Neuronal stem cell (in vitro differentiated cells): ENCODE measurements around the gene RPRD2.

Experiments
- DNase-seq: peaks from one replicate; pipeline ENCODE4 v3.0.0-alpha.2; 2013; ENCODE audit warnings: low spot score
- H2AFZ ChIP-seq: one replicate; pipeline ENCODE4 v1.6.1; 2013; ENCODE audit warnings: mild to moderate bottlenecking, low read length, inconsistent platforms
- H2AK5ac ChIP-seq: 2 replicates; pipeline ENCODE4 v1.6.1; 2013; ENCODE audit warnings: low read depth, mild to moderate bottlenecking, inconsistent platforms, low read length, moderate library complexity, mixed read lengths
- H2BK120ac ChIP-seq: 2 replicates; pipeline ENCODE4 v1.6.1; 2013; ENCODE audit warnings: low read depth, mild to moderate bottlenecking, inconsistent platforms, low read length, moderate library complexity, mixed read lengths
- H2BK12ac ChIP-seq: one replicate; pipeline ENCODE4 v1.6.1; 2013; ENCODE audit warnings: low read length, inconsistent platforms
- H2BK15ac ChIP-seq: 2 replicates; pipeline ENCODE4 v1.6.1; 2013; ENCODE audit warnings: mild to moderate bottlenecking, low read length, inconsistent platforms, mixed read lengths
- H2BK5ac ChIP-seq: one replicate; pipeline ENCODE4 v1.6.1; 2013; ENCODE audit warnings: inconsistent platforms, mild to moderate bottlenecking, low read length, moderate library complexity
- H3K14ac ChIP-seq: one replicate; pipeline ENCODE4 v1.6.1; 2013; ENCODE audit warnings: low read length, inconsistent platforms
- H3K18ac ChIP-seq: 2 replicates; pipeline ENCODE4 v1.6.1; 2013; ENCODE audit warnings: low read length, inconsistent platforms
- H3K23ac ChIP-seq: 2 replicates; pipeline ENCODE4 v1.6.1; 2013; ENCODE audit warnings: low read depth, mild to moderate bottlenecking, mixed read lengths, low read length, inconsistent platforms; ENCODE audit not compliant: poor library complexity
- H3K27ac ChIP-seq: replicated peaks from 3 replicates; pipeline ENCODE4 v1.5.1; 2013; ENCODE audit warnings: low read length, inconsistent platforms
- H3K27me3 ChIP-seq, 3 experiments: 2 replicates each; pipeline ENCODE4 v1.6.1; 2013; ENCODE audit warnings: low read length in 3 of 3, mild to moderate bottlenecking in 2 of 3, inconsistent platforms in 1 of 3, low read depth in 1 of 3, mixed read lengths in 1 of 3, moderate library complexity in 1 of 3; ENCODE audit not compliant: control insufficient read depth in 3 of 3, insufficient read depth in 3 of 3
- H3K36me3 ChIP-seq, 2 donors: replicated peaks in 1 of 2; 2 replicates each; pipeline ENCODE4 v1.6.1; 2013; ENCODE audit warnings: low read length in 2 of 2; ENCODE audit not compliant: control insufficient read depth in 2 of 2, insufficient read depth in 2 of 2
- H3K4ac ChIP-seq: 2 replicates; pipeline ENCODE4 v1.6.1; 2013; ENCODE audit warnings: inconsistent platforms, mild to moderate bottlenecking, low read length, moderate library complexity
- H3K4me1 ChIP-seq, 2 donors: 1 replicate in 1 of 2; 2 replicates in 1 of 2; pipeline ENCODE4 v1.6.1; 2013; ENCODE audit warnings: low read length in 2 of 2, low read depth in 1 of 2; ENCODE audit not compliant: control insufficient read depth in 2 of 2, insufficient read depth in 1 of 2
- H3K4me2 ChIP-seq: one replicate; pipeline ENCODE4 v1.6.1; 2013; ENCODE audit warnings: mild to moderate bottlenecking, low read length, inconsistent platforms; ENCODE audit not compliant: insufficient read depth, poor library complexity, severe bottlenecking
- H3K4me3 ChIP-seq, 2 donors: 2 replicates each; pipeline ENCODE4 v1.5.1; 2013; ENCODE audit warnings: low read length in 2 of 2, mild to moderate bottlenecking in 2 of 2, inconsistent platforms in 1 of 2, moderate library complexity in 1 of 2
- H3K79me1 ChIP-seq: one replicate; pipeline ENCODE4 v1.6.1; 2013; ENCODE audit warnings: low read depth, mild to moderate bottlenecking, inconsistent platforms, low read length, moderate library complexity
- H3K9ac ChIP-seq: one replicate; pipeline ENCODE4 v1.6.1; 2013; ENCODE audit warnings: mild to moderate bottlenecking, low read depth, low read length, inconsistent platforms; ENCODE audit not compliant: poor library complexity
- H3K9me3 ChIP-seq, 2 donors: replicated peaks in 1 of 2; 2 replicates each; pipeline versions ENCODE3 to v1.6.1; 2013; ENCODE audit warnings: low read length in 2 of 2, mild to moderate bottlenecking in 2 of 2, inconsistent platforms in 1 of 2, low read depth in 1 of 2, mixed read lengths in 1 of 2, moderate library complexity in 1 of 2; ENCODE audit not compliant: control insufficient read depth in 2 of 2, insufficient read depth in 1 of 2
- H4K8ac ChIP-seq: one replicate; pipeline ENCODE4 v1.6.1; 2013; ENCODE audit warnings: low read depth, mild to moderate bottlenecking, inconsistent platforms, low read length, moderate library complexity
- H4K91ac ChIP-seq: one replicate; pipeline ENCODE4 v1.6.1; 2013; ENCODE audit warnings: low read length, low read depth, mild to moderate bottlenecking, inconsistent platforms; ENCODE audit not compliant: poor library complexity
- WGBS, 2 donors: extraction: QIAGEN DNeasy Blood & Tissue Kit; methylation state at CpG; one replicate each; pipeline ENCODE4 v1.1.7; 2013; ENCODE audit warnings: missing lambda C conversion rate in 2 of 2, mixed read lengths in 1 of 2; ENCODE audit not compliant: insufficient read length in 2 of 2, insufficient replicate concordance in 1 of 2; ENCODE audit errors: extremely low coverage in 2 of 2; 5-methylcytosine and 5-hydroxymethylcytosine counted together

Gene RPRD2

DNA sequence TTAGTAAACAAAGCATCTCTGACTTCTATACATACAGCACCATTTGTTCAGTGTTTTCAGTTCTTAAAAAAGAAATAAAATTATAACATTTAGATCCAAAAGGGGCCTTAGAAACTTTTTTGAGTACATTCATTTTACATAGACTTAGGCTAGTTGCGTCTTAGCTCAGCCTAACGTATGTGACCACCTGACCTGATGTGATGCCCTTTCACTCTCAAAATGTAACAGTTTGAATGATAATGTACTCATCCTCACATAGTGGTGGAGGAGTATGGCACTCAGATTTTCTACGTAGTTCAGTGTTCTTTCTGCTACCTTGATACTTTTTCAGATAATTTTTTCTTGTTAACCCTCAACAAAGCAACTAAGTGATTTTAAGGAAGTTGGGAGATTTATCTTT, 43.4 kb downstream of the RPRD2 start:
- Histone ChIP-seq H4K91ac (no peak overlapping the region), H3K4me3 (no peak overlapping the region), H3K27ac (no peak overlapping the region), H3K27me3 (no peaks in the 10 kb centered on the region), H3K23ac (no peak overlapping the region), H2AK5ac (no peak overlapping the region), H3K9me3 (no peaks in the 10 kb centered on the region), H4K8ac (no peak overlapping the region), H3K36me3 (peaks cover 0 to 1% of the 10 kb centered on the region in 2 donors), H3K4me2 (no peak overlapping the region), H2BK5ac (no peak overlapping the region), H3K14ac (no peak overlapping the region), H2AFZ (no peak overlapping the region), H3K4ac (no peak overlapping the region), H3K4me1 (peaks cover 0 to 1% of the 10 kb centered on the region in 2 donors), H2BK15ac (no peak overlapping the region), H2BK12ac (no peak overlapping the region), H3K18ac (no peak overlapping the region), H2BK120ac (no peak overlapping the region), H3K9ac (no peak overlapping the region), H3K79me1 (peaks cover 2% of the 10 kb centered on the region)
- DNase-seq = no peak
- no CpG with 5 or more reads among the region's 3 CpGs for WGBS, 2 donors

DNA sequence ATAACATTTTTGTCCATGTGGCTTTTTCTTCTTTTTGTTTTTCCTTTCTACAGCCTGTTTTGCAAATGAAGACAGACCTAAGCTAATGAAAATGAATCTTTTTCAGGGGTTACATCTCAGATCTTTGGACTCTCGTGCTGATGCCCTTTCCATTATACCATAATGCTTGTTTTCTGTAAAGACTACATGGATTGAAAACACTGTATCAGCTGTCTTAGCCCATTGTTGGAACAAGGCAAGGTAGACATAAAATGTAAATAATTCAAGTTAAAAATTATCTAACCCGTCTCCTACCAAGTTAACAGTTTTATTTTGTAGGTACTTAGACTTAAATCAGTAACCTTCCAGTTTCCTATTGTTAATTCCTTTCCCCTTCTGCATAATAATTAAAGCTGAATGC, 44.9 kb downstream of the RPRD2 start:
- DNase-seq = no peak
- Histone ChIP-seq H3K14ac (no peak overlapping the region), H3K18ac (no peak overlapping the region), H3K27ac (no peak overlapping the region), H4K8ac (no peak overlapping the region), H4K91ac (no peak overlapping the region), H3K9me3 (no peaks in the 10 kb centered on the region), H2BK12ac (no peak overlapping the region), H2AFZ (no peak overlapping the region), H3K4me3 (no peak overlapping the region), H2BK5ac (no peak overlapping the region), H3K4me1 (peaks cover 0 to 1% of the 10 kb centered on the region in 2 donors), H2BK120ac (no peak overlapping the region), H3K79me1 (no peaks in the 10 kb centered on the region), H3K4ac (no peak overlapping the region), H3K9ac (no peak overlapping the region), H2BK15ac (no peak overlapping the region), H3K36me3 (no peaks in the 10 kb centered on the region), H3K27me3 (no peaks in the 10 kb centered on the region), H3K23ac (no peak overlapping the region), H3K4me2 (no peak overlapping the region), H2AK5ac (no peak overlapping the region)
- no CpG with 5 or more reads among the region's 2 CpGs for WGBS, 2 donors

- no peak overlapping the region for H3K9ac ChIP-seq
- no peak overlapping the region for H3K4me3 ChIP-seq
- H3K23ac ChIP-seq = no peak overlapping the region
- no peak overlapping the region for H2BK120ac ChIP-seq
- no peak overlapping the region for H4K91ac ChIP-seq
- H2BK12ac ChIP-seq = no peak overlapping the region
- H3K4me1 ChIP-seq = peaks cover 0 to 1% of the 10 kb centered on the region in 2 donors
- H3K9me3 ChIP-seq = no peaks in the 10 kb centered on the region
- H3K4ac ChIP-seq = no peak overlapping the region
- H4K8ac ChIP-seq = no peak overlapping the region
- no peaks in the 10 kb centered on the region for H3K27me3 ChIP-seq
- no peak overlapping the region for H3K18ac ChIP-seq
- DNase-seq = no peak
- no peak overlapping the region for H2BK5ac ChIP-seq
- WGBS, 2 donors = 100% methylated on average over 1 of the region's 12 CpGs; no CpG with 5 or more reads in 1 of the 2 donors
- H3K4me2 ChIP-seq = no peak overlapping the region
- no peaks in the 10 kb centered on the region for H3K79me1 ChIP-seq
- H3K14ac ChIP-seq = no peak overlapping the region
- H2AFZ ChIP-seq = no peak overlapping the region
- H3K27ac ChIP-seq = no peak overlapping the region
- H3K36me3 ChIP-seq = no peaks in the 10 kb centered on the region
- no peak overlapping the region for H2AK5ac ChIP-seq
- no peak overlapping the region for H2BK15ac ChIP-seq
Measured at GRCh38 chr1:150409504-150410362, 45.8 kb downstream of the RPRD2 start.

GRCh38 chr1:150410582-150411101, 46.7 kb downstream of the RPRD2 start:
- H2BK120ac ChIP-seq = no peak overlapping the region
- H4K91ac ChIP-seq = no peak overlapping the region
- no peaks in the 10 kb centered on the region for H3K27me3 ChIP-seq
- H2BK15ac ChIP-seq = no peak overlapping the region
- H3K27ac ChIP-seq = no peak overlapping the region
- H3K18ac ChIP-seq = no peak overlapping the region
- no peak overlapping the region for H2BK5ac ChIP-seq
- H3K4me2 ChIP-seq = no peak overlapping the region
- no peaks in the 10 kb centered on the region for H3K9me3 ChIP-seq
- H4K8ac ChIP-seq = no peak overlapping the region
- no peak overlapping the region for H3K23ac ChIP-seq
- H3K4ac ChIP-seq = no peak overlapping the region
- H2AK5ac ChIP-seq = no peak overlapping the region
- DNase-seq = no peak
- no CpG with 5 or more reads among the region's 6 CpGs for WGBS, 2 donors
- H3K79me1 ChIP-seq = no peaks in the 10 kb centered on the region
- no peak overlapping the region for H2BK12ac ChIP-seq
- no peak overlapping the region for H2AFZ ChIP-seq
- H3K4me3 ChIP-seq = no peak overlapping the region
- H3K4me1 ChIP-seq = peaks cover 0 to 1% of the 10 kb centered on the region in 2 donors
- no peaks in the 10 kb centered on the region for H3K36me3 ChIP-seq
- H3K9ac ChIP-seq = no peak overlapping the region
- no peak overlapping the region for H3K14ac ChIP-seq
